Stimulated activated CD8-positive, alpha-beta memory T cell treated with anti-CD3 and anti-CD28 coated beads, Interleukin-2, amount 100 ng/mL, for 1 hour (primary cell): ENCODE results near the gene CNTNAP2.

Experiments used
- DNase-seq, 2 donors: peaks; one replicate each; pipeline ENCODE4 v3.0.0-alpha.2; 2020; ENCODE audit warnings: low read depth in 2 of 2

Gene CNTNAP2

GRCh38 chr7:146417176-146417575, 300.6 kb downstream of the CNTNAP2 start:
- DNase-seq, result no peak

DNA sequence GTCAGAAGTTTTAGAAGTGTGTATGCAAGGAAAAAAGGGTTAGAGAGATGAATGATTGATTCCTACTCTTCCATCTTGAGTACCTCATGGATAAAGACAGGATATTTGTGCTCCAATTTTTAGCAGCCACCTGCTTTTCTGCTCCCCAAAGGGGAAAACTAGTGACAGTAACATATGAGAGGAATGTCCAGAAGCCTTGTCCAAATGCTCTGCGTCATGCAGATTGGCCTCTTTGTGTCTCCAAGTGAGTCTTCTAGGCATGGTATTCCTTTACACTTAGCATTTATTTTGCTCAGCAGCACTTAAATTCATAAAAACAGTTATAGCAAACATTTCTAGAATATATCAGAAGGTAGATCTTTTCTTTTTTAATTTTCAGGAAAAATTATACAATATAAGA, 306.8 kb downstream of the CNTNAP2 start:
- no peak for DNase-seq

- DNase-seq, result no peak
These were observed 307.5 kb downstream of the CNTNAP2 start for GRCh38 chr7:146424084-146424483.

- DNase-seq, result no peak
These were observed 316.9 kb downstream of the CNTNAP2 start for GRCh38 chr7:146433501-146433900.

- no peak for DNase-seq
These were observed 326.5 kb downstream of the CNTNAP2 start for GRCh38 chr7:146443102-146443501.

DNA sequence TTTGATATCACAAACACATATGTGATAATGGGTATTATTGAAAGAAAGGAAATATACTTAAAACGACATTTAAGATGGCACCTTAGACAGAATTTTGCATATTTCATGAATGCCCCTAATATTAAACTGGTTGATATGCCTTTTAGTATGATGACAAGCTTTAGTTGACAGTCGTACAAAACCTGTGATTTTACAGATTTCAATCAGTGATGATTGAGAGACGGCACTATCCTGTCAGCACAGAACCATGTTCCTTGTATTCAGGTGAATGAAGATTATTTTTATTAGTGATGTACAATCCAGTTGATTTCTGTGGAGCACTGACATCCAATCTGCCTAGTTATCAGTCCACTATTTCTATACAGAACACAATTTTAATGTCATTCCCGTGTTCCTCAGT, 333.0 kb downstream of the CNTNAP2 start:
- DNase-seq, result no peak

- DNase-seq, result no peak
These were observed 338.6 kb downstream of the CNTNAP2 start for GRCh38 chr7:146455091-146455655.

GRCh38 chr7:146479040-146479439, 362.4 kb downstream of the CNTNAP2 start:
- DNase-seq, result no peak

GRCh38 chr7:146486519-146486918, 369.9 kb downstream of the CNTNAP2 start:
- DNase-seq, result no peak

GRCh38 chr7:146492017-146492416, 375.4 kb downstream of the CNTNAP2 start:
- DNase-seq, result no peak

GRCh38 chr7:146494952-146495596, 378.5 kb downstream of the CNTNAP2 start:
- DNase-seq, result no peak

GRCh38 chr7:146496657-146497056, 380.1 kb downstream of the CNTNAP2 start:
- no peak for DNase-seq

- DNase-seq, result no peak
These were observed 383.4 kb downstream of the CNTNAP2 start for GRCh38 chr7:146499970-146500369.

DNA sequence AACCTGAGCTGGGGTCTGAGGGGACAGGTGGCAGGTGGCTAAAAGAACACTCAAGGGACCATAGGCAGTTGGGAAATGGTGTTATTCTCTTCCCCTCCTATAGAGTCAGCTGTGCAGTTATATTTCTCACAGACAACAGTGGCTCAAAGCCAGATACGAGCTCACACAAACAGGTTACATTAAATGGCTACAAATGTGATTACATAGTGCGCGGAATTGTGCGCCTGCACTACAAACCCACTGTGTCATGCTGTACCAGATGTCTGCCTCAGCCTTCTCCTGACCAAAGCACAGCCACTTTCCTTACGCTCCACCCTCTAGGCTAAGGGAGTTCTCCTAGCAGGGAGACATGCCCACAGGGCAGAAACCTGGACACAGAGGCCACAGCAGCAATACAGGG, 387.2 kb downstream of the CNTNAP2 start:
- DNase-seq, result no peak

GRCh38 chr7:146510088-146510680, 393.6 kb downstream of the CNTNAP2 start:
- no peak for DNase-seq

DNA sequence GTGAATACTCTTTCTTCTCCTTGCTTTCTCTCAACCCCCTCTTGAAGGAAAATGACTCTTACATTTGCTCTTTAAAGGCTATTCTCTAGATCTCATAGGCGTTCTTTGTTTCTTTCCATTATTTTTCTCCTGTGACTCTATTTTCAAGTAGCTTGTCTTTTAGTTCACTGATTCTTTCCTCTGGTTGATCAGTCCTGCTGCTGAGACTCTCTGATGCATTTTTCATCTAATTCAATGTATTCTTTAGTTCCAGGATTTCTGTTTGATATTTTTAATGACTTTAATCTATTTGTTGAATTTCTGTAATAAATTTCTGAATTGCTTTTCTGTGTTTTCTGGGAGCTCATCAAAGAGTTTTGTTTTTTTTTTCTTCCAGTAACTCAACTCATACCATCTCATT, 397.7 kb downstream of the CNTNAP2 start:
- no peak for DNase-seq

- DNase-seq, result no peak
These were observed 412.0 kb downstream of the CNTNAP2 start for GRCh38 chr7:146528581-146528980.

- DNase-seq, result no peak
These were observed 423.2 kb downstream of the CNTNAP2 start for GRCh38 chr7:146539836-146540235.

DNA sequence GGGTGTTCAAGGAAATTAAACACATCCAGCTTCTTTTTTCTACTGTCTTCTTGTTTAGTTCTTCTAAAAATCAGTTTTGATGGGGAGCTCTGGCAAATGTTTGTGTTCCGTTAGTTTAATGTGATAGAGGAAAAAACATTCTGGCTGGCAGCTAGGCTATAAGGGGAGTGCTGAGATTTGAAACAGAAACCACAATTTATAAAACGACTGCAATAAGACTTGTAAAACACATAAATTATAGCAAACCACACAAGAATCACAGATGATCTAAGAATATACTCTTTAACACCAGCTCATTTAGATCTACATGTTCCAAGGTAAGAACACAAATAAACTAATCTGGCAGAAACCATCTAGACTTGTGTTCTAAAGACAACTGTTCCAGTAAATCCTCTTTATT, 425.5 kb downstream of the CNTNAP2 start:
- DNase-seq, result no peak

GRCh38 chr7:146544748-146545147, 428.1 kb downstream of the CNTNAP2 start:
- no peak for DNase-seq

- DNase-seq, result no peak
These were observed 432.2 kb downstream of the CNTNAP2 start for GRCh38 chr7:146548816-146549215.

DNA sequence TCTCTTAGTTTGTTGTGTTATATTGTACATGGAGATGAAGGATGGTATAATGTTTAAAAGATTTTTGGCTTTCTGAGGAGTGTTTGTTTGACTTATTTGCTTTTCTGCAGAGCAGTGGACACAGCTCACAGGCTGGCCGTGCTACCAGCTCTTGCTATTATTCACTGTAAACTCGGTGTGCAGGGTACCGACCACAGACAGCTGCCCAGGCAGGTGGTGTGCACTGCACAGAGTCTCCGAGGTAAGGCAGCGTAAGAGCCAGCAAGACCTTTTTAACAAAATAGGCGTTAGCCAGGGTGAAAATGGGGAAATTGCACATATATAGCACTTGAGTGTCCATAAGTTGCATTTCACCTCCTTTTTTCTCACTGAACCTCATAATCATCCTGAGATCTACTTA, 438.0 kb downstream of the CNTNAP2 start:
- DNase-seq, result no peak

GRCh38 chr7:146557971-146558469, 441.4 kb downstream of the CNTNAP2 start:
- DNase-seq, result no peak
